CD4-positive, alpha-beta T cell treated with Interleukin-15 for 1 hour (primary cell): Measurements from ENCODE around the gene CCDC167.

ENCODE experiments used
- DNase-seq: peaks from one replicate; pipeline ENCODE4 v3.0.0-alpha.2; 2020

Gene CCDC167

GRCh38 chr6:37487591-37488380 lies 11.9 kb downstream of the CCDC167 start:
- no peak for DNase-seq

- no peak for DNase-seq
These were observed 13.4 kb downstream of the CCDC167 start for GRCh38 chr6:37486121-37486839.

- no peak for DNase-seq
These were observed 14.4 kb downstream of the CCDC167 start for GRCh38 chr6:37485291-37485702.

- DNase-seq, result no peak
These were observed 14.9 kb downstream of the CCDC167 start for GRCh38 chr6:37484786-37485170.

GRCh38 chr6:37483917-37484785 lies 15.5 kb downstream of the CCDC167 start:
- peak; percentile 70 for DNase-seq

GRCh38 chr6:37483252-37483901 lies 16.3 kb downstream of the CCDC167 start:
- no peak for DNase-seq

- DNase-seq, result no peak
These were observed 17.0 kb downstream of the CCDC167 start for GRCh38 chr6:37482606-37483251.

GRCh38 chr6:37481711-37482605 lies 17.7 kb downstream of the CCDC167 start:
- no peak for DNase-seq

- DNase-seq, result no peak
These were observed 18.6 kb downstream of the CCDC167 start for GRCh38 chr6:37480951-37481534.

- DNase-seq, result no peak
These were observed 19.5 kb downstream of the CCDC167 start for GRCh38 chr6:37480118-37480736.

GRCh38 chr6:37479266-37479854 lies 20.3 kb downstream of the CCDC167 start:
- no peak for DNase-seq

- DNase-seq, result no peak
These were observed 20.9 kb downstream of the CCDC167 start for GRCh38 chr6:37478827-37479226.

- no peak for DNase-seq
These were observed 21.8 kb downstream of the CCDC167 start for GRCh38 chr6:37477656-37478435.

- DNase-seq, result no peak
These were observed 22.5 kb downstream of the CCDC167 start for GRCh38 chr6:37477191-37477590.

GRCh38 chr6:37474316-37474715 lies 25.4 kb downstream of the CCDC167 start:
- no peak for DNase-seq

- no peak for DNase-seq
These were observed 26.2 kb downstream of the CCDC167 start for GRCh38 chr6:37473364-37474095.

GRCh38 chr6:37467718-37468117 lies 32.0 kb downstream of the CCDC167 start:
- no peak for DNase-seq

- DNase-seq, result no peak
These were observed 36.6 kb downstream of the CCDC167 start for GRCh38 chr6:37463110-37463509.
